Prostate gland (tissue), 1 donor: ENCODE data around the gene ZBTB7C.

Experiments used
- POLR2A ChIP-seq: fragments of 450-650 bp; IDR thresholded peaks from one replicate; pipeline ENCODE4 v1.6.1; 2016; ENCODE audit warnings: antibody characterized with exemption, mild to moderate bottlenecking
- POLR2AphosphoS5 ChIP-seq: sonication (generic); formaldehyde crosslinking; IDR thresholded peaks from one replicate; pipeline ENCODE4 v1.6.1; 2017; ENCODE audit warnings: antibody characterized with exemption

DNA sequence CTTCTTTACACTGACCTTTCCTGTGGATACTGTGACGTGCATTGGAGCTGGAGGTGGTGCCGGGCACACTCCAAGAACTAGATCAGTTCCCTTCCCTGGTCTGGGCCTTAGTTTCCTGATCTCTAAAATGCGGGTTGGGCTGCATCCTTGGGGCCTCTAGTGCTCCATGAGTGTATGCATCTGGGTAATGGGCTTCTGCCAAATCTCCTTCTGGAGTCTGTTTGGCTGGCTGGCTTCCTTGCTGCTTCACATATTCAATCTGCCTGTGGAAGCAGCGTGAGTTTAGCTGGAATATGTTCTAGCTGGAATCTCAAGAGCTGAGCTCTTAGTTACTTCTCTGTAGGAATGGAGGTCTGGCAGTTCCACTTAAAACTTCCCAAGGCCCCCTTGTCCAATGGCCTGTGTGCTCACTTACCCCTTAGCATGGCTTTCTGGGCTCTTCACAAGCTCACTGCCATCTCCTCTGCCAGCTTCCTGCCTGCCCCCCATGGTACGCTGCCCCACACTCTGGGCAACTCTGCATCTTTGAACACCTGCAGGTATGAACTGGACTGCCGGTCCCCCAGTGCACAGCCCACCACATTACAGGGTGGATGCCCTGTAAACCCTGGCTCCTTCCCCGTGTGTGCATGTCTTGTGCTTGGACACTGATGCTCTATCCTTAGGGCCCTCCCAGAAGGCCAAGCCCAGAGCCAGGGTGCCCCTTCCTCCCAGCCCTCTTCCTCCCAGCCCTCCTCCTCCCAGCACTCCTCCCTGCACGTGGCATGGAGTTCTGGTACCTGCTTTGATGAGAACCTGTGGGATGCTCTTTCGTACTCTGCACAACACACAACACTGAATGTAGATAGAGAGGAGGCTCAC, 375.2 kb downstream of the ZBTB7C start:
- TF ChIP-seq POLR2AphosphoS5 (no peak), POLR2A (no peak)
